Coronary artery (tissue), 2 donors: ENCODE results near the gene ZNF687.

Experiments used
- DNase-seq: peaks from one replicate; pipeline ENCODE4 v3.0.0-alpha.2; 2017; ENCODE audit warnings: low spot score
- H3K27ac ChIP-seq, 2 donors: fragments of 200-600 bp; sonication (generic); one replicate each; pipeline ENCODE4 v1.5.1; 2016 to 2019
- H3K4me3 ChIP-seq: fragments of 200-600 bp; sonication (generic); 2 replicates; pipeline ENCODE4 v1.5.1; 2016; ENCODE audit warnings: mild to moderate bottlenecking, moderate library complexity
- TF ChIP-seq, protein P1 (sequence below): fragments of 200-600 bp; sonication (generic); IDR thresholded peaks from one replicate; pipeline ENCODE4 v1.5.1; 2019; ENCODE audit warnings: antibody characterized with exemption

Gene ZNF687

DNA sequence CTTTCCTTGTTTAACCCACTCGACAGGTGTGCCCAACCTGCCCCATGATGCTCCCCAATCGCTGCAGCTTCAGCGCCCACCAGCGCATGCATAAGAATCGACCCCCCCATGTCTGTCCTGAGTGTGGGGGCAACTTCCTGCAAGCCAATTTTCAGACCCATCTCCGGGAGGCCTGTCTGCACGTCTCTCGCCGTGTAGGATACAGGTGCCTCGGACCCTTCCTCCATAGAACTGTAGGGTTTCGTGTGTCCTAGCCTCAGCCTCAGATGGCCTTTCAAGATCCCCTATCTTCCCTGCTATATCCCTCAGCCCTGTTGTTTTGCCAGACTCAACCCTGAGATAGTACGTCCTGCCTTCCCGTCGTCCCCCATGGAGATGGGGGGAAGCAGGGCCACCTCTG lies 6.4 kb downstream of the ZNF687 start:
- no peak overlapping the region for H3K4me3 ChIP-seq
- TF ChIP-seq, protein P1, sequence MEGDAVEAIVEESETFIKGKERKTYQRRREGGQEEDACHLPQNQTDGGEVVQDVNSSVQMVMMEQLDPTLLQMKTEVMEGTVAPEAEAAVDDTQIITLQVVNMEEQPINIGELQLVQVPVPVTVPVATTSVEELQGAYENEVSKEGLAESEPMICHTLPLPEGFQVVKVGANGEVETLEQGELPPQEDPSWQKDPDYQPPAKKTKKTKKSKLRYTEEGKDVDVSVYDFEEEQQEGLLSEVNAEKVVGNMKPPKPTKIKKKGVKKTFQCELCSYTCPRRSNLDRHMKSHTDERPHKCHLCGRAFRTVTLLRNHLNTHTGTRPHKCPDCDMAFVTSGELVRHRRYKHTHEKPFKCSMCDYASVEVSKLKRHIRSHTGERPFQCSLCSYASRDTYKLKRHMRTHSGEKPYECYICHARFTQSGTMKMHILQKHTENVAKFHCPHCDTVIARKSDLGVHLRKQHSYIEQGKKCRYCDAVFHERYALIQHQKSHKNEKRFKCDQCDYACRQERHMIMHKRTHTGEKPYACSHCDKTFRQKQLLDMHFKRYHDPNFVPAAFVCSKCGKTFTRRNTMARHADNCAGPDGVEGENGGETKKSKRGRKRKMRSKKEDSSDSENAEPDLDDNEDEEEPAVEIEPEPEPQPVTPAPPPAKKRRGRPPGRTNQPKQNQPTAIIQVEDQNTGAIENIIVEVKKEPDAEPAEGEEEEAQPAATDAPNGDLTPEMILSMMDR = no peak
- no peak for DNase-seq
- H3K27ac ChIP-seq = no peak overlapping the region

DNA sequence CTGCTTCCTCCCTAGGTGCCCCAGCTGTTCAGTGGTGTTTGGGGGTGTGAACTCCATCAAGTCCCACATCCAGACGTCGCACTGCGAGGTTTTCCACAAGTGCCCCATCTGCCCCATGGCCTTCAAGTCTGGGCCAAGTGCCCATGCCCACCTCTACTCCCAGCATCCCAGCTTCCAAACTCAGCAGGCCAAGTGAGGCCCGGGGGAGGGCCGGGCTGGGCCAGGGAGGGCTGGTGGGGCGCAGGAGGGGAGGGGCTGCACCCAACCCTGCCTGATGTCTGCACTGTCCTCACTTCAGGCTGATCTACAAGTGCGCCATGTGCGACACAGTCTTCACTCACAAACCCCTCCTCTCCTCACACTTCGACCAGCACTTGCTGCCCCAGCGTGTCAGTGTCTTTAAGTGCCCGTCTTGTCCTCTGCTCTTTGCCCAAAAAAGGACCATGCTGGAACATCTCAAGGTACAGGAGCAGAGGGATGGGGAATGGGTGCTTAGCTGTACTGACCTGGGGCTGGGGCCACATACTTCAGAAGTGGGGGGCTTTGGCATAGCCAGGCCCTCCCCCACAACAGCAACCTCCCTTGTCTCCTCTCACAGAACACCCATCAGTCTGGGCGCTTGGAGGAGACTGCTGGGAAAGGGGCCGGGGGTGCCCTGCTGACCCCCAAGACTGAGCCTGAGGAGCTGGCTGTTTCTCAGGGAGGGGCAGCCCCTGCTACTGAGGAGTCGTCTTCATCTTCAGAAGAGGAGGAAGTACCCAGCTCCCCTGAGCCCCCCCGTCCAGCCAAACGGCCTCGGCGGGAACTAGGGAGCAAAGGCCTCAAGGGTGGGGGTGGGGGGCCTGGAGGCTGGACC lies 7.2 kb downstream of the ZNF687 start:
- TF ChIP-seq, protein P1 = no peak
- Histone ChIP-seq H3K4me3 (no peak overlapping the region), H3K27ac (no peak overlapping the region)
- no peak for DNase-seq

DNA sequence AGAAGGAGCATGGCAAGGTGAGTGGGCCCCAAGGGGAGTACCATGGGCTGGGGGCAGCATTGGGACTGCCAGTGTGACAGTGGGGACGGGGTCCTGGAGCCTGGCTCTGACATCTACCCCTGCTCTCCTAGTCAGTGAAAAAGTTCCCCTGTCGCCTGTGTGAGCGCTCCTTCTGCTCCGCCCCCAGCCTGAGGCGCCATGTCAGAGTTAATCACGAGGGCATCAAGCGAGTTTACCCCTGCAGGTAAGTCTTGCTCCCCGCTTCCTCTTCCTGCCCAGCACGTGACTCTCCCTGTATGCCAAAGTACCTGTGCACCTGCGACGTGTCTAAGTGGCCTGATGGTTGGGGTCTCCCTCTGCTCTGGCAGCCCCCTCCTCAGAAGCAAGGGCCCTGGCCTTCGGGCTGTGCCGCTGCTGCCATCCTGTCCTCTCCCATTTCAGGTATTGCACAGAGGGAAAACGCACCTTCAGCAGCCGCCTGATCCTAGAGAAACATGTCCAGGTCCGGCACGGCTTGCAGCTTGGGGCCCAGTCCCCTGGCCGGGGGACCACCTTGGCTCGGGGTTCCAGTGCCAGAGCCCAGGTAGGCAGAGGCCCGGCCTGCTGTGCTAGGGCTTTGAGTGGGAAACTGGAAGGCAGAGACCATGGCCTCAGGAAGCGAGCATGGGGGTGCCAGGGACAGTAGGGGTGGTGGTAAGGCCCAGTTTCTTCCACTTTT lies 8.1 kb downstream of the ZNF687 start:
- Histone ChIP-seq H3K27ac (no peak overlapping the region), H3K4me3 (no peak overlapping the region)
- TF ChIP-seq, protein P1 = no peak
- no peak for DNase-seq

DNA sequence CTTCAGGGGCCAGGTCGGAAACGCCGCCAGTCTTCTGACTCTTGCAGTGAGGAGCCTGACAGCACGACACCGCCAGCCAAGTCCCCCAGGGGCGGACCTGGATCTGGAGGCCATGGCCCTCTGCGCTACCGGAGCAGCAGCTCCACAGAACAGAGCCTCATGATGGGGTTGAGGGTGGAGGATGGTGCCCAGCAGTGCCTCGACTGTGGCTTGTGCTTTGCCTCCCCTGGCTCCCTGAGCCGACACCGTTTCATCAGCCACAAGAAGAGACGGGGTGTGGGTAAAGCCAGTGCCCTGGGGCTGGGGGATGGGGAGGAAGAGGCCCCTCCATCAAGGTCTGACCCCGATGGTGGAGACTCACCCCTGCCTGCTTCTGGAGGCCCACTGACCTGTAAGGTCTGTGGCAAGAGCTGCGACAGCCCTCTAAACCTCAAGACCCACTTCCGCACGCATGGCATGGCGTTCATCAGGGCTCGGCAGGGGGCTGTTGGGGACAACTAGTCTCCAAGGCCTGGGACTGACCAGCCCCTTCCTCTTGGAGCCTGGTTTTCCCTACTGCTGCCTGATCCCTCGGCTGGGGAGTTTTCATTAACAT lies 8.7 kb downstream of the ZNF687 start:
- Histone ChIP-seq H3K4me3 (no peak overlapping the region), H3K27ac (no peak overlapping the region)
- TF ChIP-seq, protein P1 = no peak
- DNase-seq = no peak

DNA sequence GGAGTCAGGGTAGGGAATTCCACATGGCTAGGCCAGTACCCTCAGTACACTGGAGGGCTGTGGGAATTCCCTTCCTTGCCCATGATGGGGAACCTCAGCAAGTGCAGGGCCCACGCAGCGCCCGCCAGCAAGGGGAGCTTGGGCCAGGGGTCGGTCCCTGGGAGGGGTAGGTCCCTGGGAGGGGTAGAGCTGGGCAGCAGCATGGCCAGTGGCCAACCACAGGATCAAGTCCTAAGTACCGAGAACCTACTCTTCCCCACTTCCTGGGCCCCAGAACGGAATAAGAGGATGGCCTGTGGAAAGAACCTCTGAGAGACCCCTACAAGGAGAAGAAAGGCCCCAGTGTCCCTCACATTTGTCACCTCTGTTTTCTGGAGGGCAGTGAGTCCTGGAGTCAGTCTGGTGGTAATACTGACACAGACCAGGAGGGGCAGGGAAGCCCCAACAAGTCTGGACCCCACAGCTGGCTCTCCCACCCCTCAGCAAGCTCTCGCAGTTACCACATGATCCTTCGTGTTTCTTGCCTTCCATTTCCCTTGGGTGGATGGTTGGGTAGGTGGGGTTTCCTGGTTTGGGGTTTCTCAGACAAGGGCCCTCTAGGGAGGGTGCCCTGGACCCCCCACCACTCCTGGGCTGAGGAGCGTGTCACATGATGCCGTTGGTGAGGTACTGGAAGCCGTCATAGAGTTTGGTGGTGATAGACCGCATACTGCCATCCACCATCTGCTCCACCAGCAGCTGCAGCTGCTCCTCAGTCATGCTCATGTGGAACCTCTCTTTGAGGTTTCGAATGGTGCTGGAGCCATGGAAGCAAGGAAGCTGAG lies 10.3 kb downstream of the ZNF687 start:
- Histone ChIP-seq H3K4me3 (no peak overlapping the region), H3K27ac (no peak overlapping the region)
- TF ChIP-seq, protein P1 = no peak
- DNase-seq = no peak

DNA sequence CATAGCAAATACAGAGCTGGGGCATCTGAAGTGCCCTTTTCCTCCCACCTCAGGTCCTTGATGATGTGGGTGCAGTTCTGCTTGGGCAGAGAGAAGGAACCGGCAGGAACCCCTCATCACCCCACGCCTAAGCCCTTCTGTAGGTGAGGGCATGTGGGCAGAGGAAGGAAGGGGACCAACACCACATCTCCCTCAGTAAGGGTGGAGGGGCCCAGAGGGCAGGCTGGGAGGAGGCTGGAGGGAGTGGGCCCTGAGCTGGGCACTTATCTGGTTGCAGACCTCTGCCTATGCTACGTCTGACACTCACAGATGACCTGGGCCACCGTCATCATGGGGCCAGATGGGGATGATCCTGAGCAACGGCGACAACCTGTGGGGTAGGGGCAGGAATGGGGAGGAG lies 11.0 kb downstream of the ZNF687 start:
- TF ChIP-seq, protein P1 = no peak
- no peak for DNase-seq
- no peak overlapping the region for H3K27ac ChIP-seq
- H3K4me3 ChIP-seq = no peak overlapping the region
